HepG2 (cell line): ENCODE measurements around the gene HMCN2. TPM values are rescaled to one million over a fixed set of nuclear protein-coding genes. Genes with fewer than 3 reads are reported as not detected.

Experiments
- ATAC-seq: fragments of 200-7000 bp; cut with Tn5 transposase; 3 replicates; pipeline ENCODE4 v1.9.1; 2020; ENCODE audit warnings: mild to moderate bottlenecking, moderate library complexity
- BruUV-seq: library from RNA; stranded (reverse); fragments of 400-500 nt; replicated peaks from 2 replicates; lab custom pipeline; 2021; lab: Mats Ljungman, UMichigan
- CTCF ChIA-PET: fragments of 300-600 bp; formaldehyde crosslinking; extraction: SDS; loops from one replicate; lab custom pipeline; 2021; ENCODE audit warnings: low total read pairs, inconsistent platforms, low intra/inter-chr PET ratio; lab: Yijun Ruan, JAX
- POLR2A ChIA-PET: fragments of 350-600 bp; sonication (Branson Sonifier 250); formaldehyde crosslinking; loops from one replicate; lab custom pipeline; 2020; ENCODE audit warnings: antibody characterized with exemption, inconsistent platforms; lab: Yijun Ruan, JAX
- DNase-seq: peaks from one replicate; pipeline ENCODE4 v3.0.0-alpha.2; 2015; ENCODE audit warnings: low spot score
- FAIRE-seq: peaks from 3 replicates; lab custom pipeline; 2011; peaks lifted over from hg19 to GRCh38; lab: Jason Lieb, UNC
- H2AFZ ChIP-seq: one replicate; pipeline ENCODE4 v1.6.1; 2011; ENCODE audit warnings: low read length, inconsistent platforms
- H3K27ac ChIP-seq: fragments of 300-600 bp; 3 replicates; pipeline ENCODE4 v1.8.0; 2011; ENCODE audit warnings: mixed run types, mild to moderate bottlenecking, mixed read lengths, low read length, inconsistent platforms; ENCODE audit not compliant: insufficient read depth; ENCODE audit errors: extremely low read length
- H3K27me3 ChIP-seq, 2 experiments: fragments of 200-600 bp in 1 of 2; 2 replicates in 1 of 2; 3 replicates in 1 of 2; pipeline versions ENCODE4 v1.6.0 to v1.8.0; 2011; ENCODE audit warnings: low read length in 2 of 2, mild to moderate bottlenecking in 2 of 2, moderate library complexity in 2 of 2, inconsistent platforms in 1 of 2; ENCODE audit not compliant: insufficient read depth in 2 of 2, control insufficient read depth in 1 of 2
- H3K36me3 ChIP-seq, 2 experiments: fragments of 200-600 bp in 1 of 2; replicated peaks in 1 of 2; 2 replicates in 1 of 2; 3 replicates in 1 of 2; pipeline versions ENCODE4 v1.5.1 to v1.8.0; 2011; ENCODE audit warnings: low read length in 2 of 2, inconsistent platforms in 1 of 2; ENCODE audit not compliant: insufficient read depth in 2 of 2, control insufficient read depth in 1 of 2
- H3K4me1 ChIP-seq: 2 replicates; pipeline ENCODE4 v1.5.1; 2012; ENCODE audit warnings: low read length, inconsistent platforms; ENCODE audit not compliant: insufficient read depth
- H3K4me2 ChIP-seq: 2 replicates; pipeline ENCODE4 v1.6.0; 2011; ENCODE audit warnings: low read depth, low read length, inconsistent platforms
- H3K4me3 ChIP-seq, 3 experiments: fragments of 200-600 bp in 1 of 3; sonication (generic), shearing (Covaris generic) in 1 of 3; replicated peaks in 1 of 3; 2 replicates each; pipeline ENCODE4 v1.5.1; 2011 to 2016; ENCODE audit warnings: low read length in 3 of 3, inconsistent platforms in 2 of 3, low read depth in 2 of 3, mild to moderate bottlenecking in 2 of 3, control low read depth in 1 of 3, mixed read lengths in 1 of 3; ENCODE audit not compliant: insufficient read depth in 1 of 3
- H3K79me2 ChIP-seq: one replicate; pipeline ENCODE4 v1.6.1; 2011; ENCODE audit warnings: low read length, inconsistent platforms; ENCODE audit not compliant: insufficient read depth
- H3K9ac ChIP-seq: 2 replicates; pipeline ENCODE4 v1.6.0; 2011; ENCODE audit warnings: mild to moderate bottlenecking, low read depth, low read length, inconsistent platforms; ENCODE audit not compliant: insufficient read depth
- H3K9me3 ChIP-seq: 2 replicates; pipeline ENCODE4 v1.5.1; 2012; ENCODE audit warnings: mild to moderate bottlenecking, low read length
- H4K20me1 ChIP-seq: 2 replicates; pipeline ENCODE4 v1.6.0; 2011; ENCODE audit warnings: inconsistent platforms, mild to moderate bottlenecking, low read length, moderate library complexity; ENCODE audit not compliant: insufficient read depth
- CEBPB ChIP-seq: IDR thresholded peaks from 2 replicates; pipeline ENCODE4 v1.6.1; 2011; ENCODE audit warnings: low read depth, low read length, improper control_type of control experiment, borderline replicate concordance
- CENPX ChIP-seq: sonication (generic); formaldehyde crosslinking; IDR thresholded peaks from 2 replicates; pipeline ENCODE4 v1.9.0; 2021; ENCODE audit warnings: mild to moderate bottlenecking, missing genetic modification reagents, moderate library complexity
- CHD4 ChIP-seq: fragments of 200-600 bp; sonication (generic); IDR thresholded peaks from 2 replicates; pipeline ENCODE4 v1.7.0; 2017; ENCODE audit warnings: mild to moderate bottlenecking, low read length, borderline replicate concordance
- ETV5 ChIP-seq: IDR thresholded peaks from 2 replicates; pipeline ENCODE4 v1.6.1; 2018; ENCODE audit warnings: missing biosample characterization, missing genetic modification reagents, inconsistent platforms, borderline replicate concordance
- HIVEP1 ChIP-seq: sonication (generic); formaldehyde crosslinking; IDR thresholded peaks from 2 replicates; pipeline ENCODE4 v1.4.0; 2020; ENCODE audit warnings: mild to moderate bottlenecking, missing genetic modification reagents
- HMGXB3 ChIP-seq: sonication (generic); formaldehyde crosslinking; IDR thresholded peaks from 2 replicates; pipeline ENCODE4 v1.4.0; 2020; ENCODE audit warnings: missing genetic modification reagents, borderline replicate concordance
- KMT2A ChIP-seq: sonication (generic); formaldehyde crosslinking; IDR thresholded peaks from 2 replicates; pipeline ENCODE4 v1.4.0; 2020; ENCODE audit warnings: missing genetic modification reagents
- MAZ ChIP-seq, 2 experiments: sonication (generic) in 1 of 2; formaldehyde crosslinking in 1 of 2; IDR thresholded peaks; 2 replicates each; pipeline versions ENCODE4 v1.5.0 to v1.6.1; 2012 to 2020; ENCODE audit warnings: low read depth in 2 of 2, mild to moderate bottlenecking in 2 of 2, borderline replicate concordance in 1 of 2, improper control_type of control experiment in 1 of 2, low read length in 1 of 2, missing genetic modification reagents in 1 of 2, moderate library complexity in 1 of 2
- MED8 ChIP-seq: sonication (generic); formaldehyde crosslinking; IDR thresholded peaks from 2 replicates; pipeline ENCODE4 v1.8.1; 2023; ENCODE audit warnings: mild to moderate bottlenecking, missing genetic modification reagents; ENCODE audit not compliant: insufficient replicate concordance
- MXD4 ChIP-seq: IDR thresholded peaks from 2 replicates; pipeline ENCODE4 v1.6.1; 2016; ENCODE audit warnings: mild to moderate bottlenecking, missing biosample characterization, missing genetic modification reagents
- PITX1 ChIP-seq: sonication (generic); formaldehyde crosslinking; IDR thresholded peaks from 2 replicates; pipeline ENCODE4 v1.5.1; 2020; ENCODE audit warnings: mild to moderate bottlenecking, missing genetic modification reagents
- SNAPC5 ChIP-seq: sonication (generic); formaldehyde crosslinking; IDR thresholded peaks from 2 replicates; pipeline ENCODE4 v1.8.1; 2023; ENCODE audit warnings: mild to moderate bottlenecking, missing genetic modification reagents, borderline replicate concordance
- ZFP90 ChIP-seq: sonication (generic); formaldehyde crosslinking; IDR thresholded peaks from 2 replicates; pipeline ENCODE4 v1.8.0; 2022; ENCODE audit warnings: missing genetic modification reagents, mild to moderate bottlenecking, inconsistent platforms, borderline replicate concordance
- ZIK1 ChIP-seq: sonication (generic); formaldehyde crosslinking; IDR thresholded peaks from 2 replicates; pipeline ENCODE4 v1.5.0; 2020; ENCODE audit warnings: mild to moderate bottlenecking, low read depth, missing genetic modification reagents, borderline replicate concordance
- ZNF354B ChIP-seq: sonication (generic); formaldehyde crosslinking; IDR thresholded peaks from 2 replicates; pipeline ENCODE4 v1.8.0; 2022; ENCODE audit warnings: mild to moderate bottlenecking, missing genetic modification reagents
- ZNF44 ChIP-seq: sonication (generic); formaldehyde crosslinking; IDR thresholded peaks from 2 replicates; pipeline ENCODE4 v1.5.1; 2020; ENCODE audit warnings: mild to moderate bottlenecking, missing genetic modification reagents
- ZNF546 ChIP-seq: sonication (generic); formaldehyde crosslinking; conservative IDR thresholded peaks from 2 replicates; pipeline ENCODE4 v1.8.1; 2023; ENCODE audit warnings: mild to moderate bottlenecking, missing genetic modification reagents
- WGBS: methylation state at CpG from one replicate; pipeline ENCODE4 v1.1.6; 2017; ENCODE audit warnings: low lambda C conversion rate; 5-methylcytosine and 5-hydroxymethylcytosine counted together
- in situ Hi-C: cut with HindIII; loops from 2 replicates; pipeline ENCODE4 v1.10.0; 2017; ENCODE audit warnings: low pct_unique_long_range_greater_than_20kb; ENCODE audit not compliant: extremely low pct_ligation_motif_present
- intact Hi-C: fragments of 100-400 bp; cut with micrococcal nuclease; formaldehyde crosslinking; loops from one replicate; pipeline ENCODE4 v1.10.0; 2022; ENCODE audit not compliant: unreplicated experiment
- polyA plus RNA-seq, 8 experiments: library from polyadenylated mRNA; depleted of rRNA in 3 of 8; stranded (reverse) in 7 of 8; unstranded in 1 of 8; fragments of >200 nt; fragmentation: Illumina TruSeq in 4 of 8; extraction: Trizol in 4 of 8; gene quantifications; 2 replicates each; pipeline versions ENCODE4 v1.2.1 to v1.2.3, GENCODE V29; 2011 to 2016; ENCODE audit warnings: low read depth in 4 of 8, missing spikeins in 1 of 8, mixed read lengths in 1 of 8; ENCODE audit not compliant: insufficient read depth in 1 of 8
- total RNA-seq, 5 experiments: library from RNA; depleted of rRNA; stranded (reverse); fragments of >200 nt; fragmentation: Illumina TruSeq; extraction: Trizol; gene quantifications; 2 replicates each; pipeline ENCODE4 v1.2.3, GENCODE V29; 2016; ENCODE audit warnings: low read depth in 1 of 5

The HMCN2 gene
- total and polyA plus RNA-seq, 2 of the 13 experiments (the other 11 are each of a cell fraction or from before 2014, with no cell fraction given), result 0.09 TPM; not detected in 1

- no peaks in the 10 kb centered on the region for H3K79me2 ChIP-seq
- peaks cover 3 to 22% of the 10 kb centered on the region in 2 experiments; a peak in 3 of 5 replicates for H3K27me3 ChIP-seq
- in situ Hi-C loops (no loop called here), intact Hi-C loops (no loop called here)
- H3K27ac ChIP-seq, result no peak overlapping the region
- ChIA-PET POLR2A (no interaction called here), CTCF (no interaction called here)
- H4K20me1 ChIP-seq, result peaks cover 2% of the 10 kb centered on the region; the same call in 1 of the 2 replicates
- no peak for TF ChIP-seq KMT2A
- no peak for TF ChIP-seq MED8 (CRISPR knock-in tag)
- no peak for TF ChIP-seq MXD4 (CRISPR knock-in tag)
- no peak for TF ChIP-seq ETV5
- TF ChIP-seq ZNF44 (CRISPR knock-in tag), result no peak
- no peak for TF ChIP-seq CEBPB
- TF ChIP-seq ZNF354B (CRISPR knock-in tag), result no peak
- TF ChIP-seq SNAPC5, result no peak
- TF ChIP-seq ZFP90 (CRISPR knock-in tag), result no peak
- no peak for TF ChIP-seq ZIK1 (CRISPR knock-in tag)
- TF ChIP-seq HMGXB3 (CRISPR knock-in tag), result no peak
- TF ChIP-seq MAZ (IDR thresholded peaks at IDR 0.05; ENCODE audit: borderline replicate concordance, low read depth, low read length), result no peak
- TF ChIP-seq MAZ (CRISPR knock-in tag; IDR thresholded peaks at IDR 0.05; ENCODE audit: low read depth), result no peak
- no peak for TF ChIP-seq ZNF546
- no peak for TF ChIP-seq HIVEP1 (CRISPR knock-in tag)
- TF ChIP-seq PITX1, result no peak
- TF ChIP-seq CENPX (CRISPR knock-in tag), result no peak
- TF ChIP-seq CHD4, result no peak
- H3K4me3 ChIP-seq, result no peak overlapping the region
- H3K4me2 ChIP-seq, result no peak overlapping the region
- no peaks in the 10 kb centered on the region for H3K9me3 ChIP-seq
- DNase-seq, result no peak
- H3K4me1 ChIP-seq, result peaks cover 7% of the 10 kb centered on the region; the same call in 1 of the 2 replicates
- no peak overlapping the region for H3K9ac ChIP-seq
- BruUV-seq, result no TSS peak
- WGBS, result 16% methylated on average over 5 of the region's 5 CpGs
- no peaks in the 10 kb centered on the region for H3K36me3 ChIP-seq
- FAIRE-seq, result no peak
- H2AFZ ChIP-seq, result no peak overlapping the region
- ATAC-seq, result no peak
These were observed 114.0 kb downstream of the HMCN2 start for GRCh38 chr9:130379649-130379970.
